ENCODE measurements around the gene LZTS3. TPM values are rescaled to one million over a fixed set of nuclear protein-coding genes. Genes with fewer than 3 reads are reported as not detected.
"Not testable (repeated sequence)": the region's sequence is repeated elsewhere in the genome, so short reads cannot be mapped to it uniquely, and the experiment has no call there.

LZTS3 gene
- polyA plus RNA-seq, 1 of the 3 experiments (the other 2 are of a cell fraction) = 11.9 TPM

DNA sequence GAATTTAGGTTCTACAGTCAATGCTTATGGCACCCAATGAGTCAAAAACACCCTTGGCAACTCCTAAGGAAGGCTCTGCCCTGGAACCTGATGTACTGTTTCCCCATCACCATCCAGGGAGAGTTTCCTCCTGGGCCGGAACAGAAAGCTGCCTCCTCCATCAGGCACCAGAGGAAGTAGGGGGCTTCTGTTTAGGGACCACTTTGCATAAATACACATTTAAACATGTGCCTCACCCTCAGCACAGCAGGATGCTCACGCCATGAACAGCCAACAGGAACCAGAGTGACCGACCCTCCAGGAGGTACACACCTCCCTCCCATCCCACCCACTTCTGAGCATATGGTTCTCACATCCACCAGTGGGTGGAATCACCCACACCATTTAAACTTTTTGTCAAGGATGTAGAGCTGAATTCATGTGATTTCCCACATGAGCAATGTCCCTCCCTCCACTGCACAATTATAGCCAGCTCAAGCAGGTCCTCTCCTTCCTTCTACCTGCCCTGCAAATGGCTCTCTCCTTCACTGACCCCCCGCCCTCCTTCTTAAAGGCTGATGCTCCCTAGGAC, 16.3 kb upstream of the LZTS3 start:
- 100% methylated on average over 3 of the region's 4 CpGs for WGBS (ENCODE audit: low lambda C conversion rate)
- H3K36me3 ChIP-seq (replicated peaks in 1 of 2; ENCODE audit: control insufficient read depth in 1 of 2, insufficient read depth in 2 of 2, low read length in 1 of 2) = peaks cover 0 to 49% of the 10 kb centered on the region in 2 experiments

DNA sequence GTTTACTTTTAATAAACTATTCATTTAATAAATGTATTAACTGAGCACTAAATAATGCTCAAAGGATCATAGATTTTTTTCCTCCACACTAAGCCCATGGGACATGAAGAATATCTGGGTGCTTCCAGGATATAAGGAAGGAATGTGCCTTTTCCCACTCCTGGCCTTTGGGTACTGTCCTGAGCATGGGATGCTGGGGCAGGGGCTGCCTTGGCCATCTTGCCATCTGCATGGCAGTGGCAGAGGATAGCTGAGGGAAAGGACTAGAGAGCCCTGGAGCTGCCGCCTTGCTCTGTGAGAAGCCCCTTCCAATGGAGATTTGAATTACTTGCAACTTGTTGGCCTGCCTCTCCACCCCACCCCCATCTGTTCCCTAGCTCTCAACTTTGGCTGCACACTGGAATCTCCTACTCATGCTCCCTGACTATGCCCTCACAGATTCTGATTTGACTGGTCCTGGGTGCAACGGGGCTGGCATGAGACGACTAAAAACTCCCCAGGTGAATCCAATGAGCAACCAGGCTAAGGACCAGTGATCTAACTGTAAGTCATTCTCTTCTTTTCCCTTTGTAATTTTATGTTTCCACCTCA, 15.6 kb upstream of the LZTS3 start:
- ChIA-PET CTCF (interaction anchor here (0.6 to 0.9 kb wide), 2 partner anchors 83 to 498 kb away, joined by 3 read pairs; no protein-coding TSS in a partner anchor), POLR2A (no interaction called here)
- Histone ChIP-seq H3K9ac (no peak overlapping the region), H3K36me3 (replicated peaks in 1 of 2; ENCODE audit: control insufficient read depth in 1 of 2, insufficient read depth in 2 of 2, low read length in 1 of 2) (peaks cover 0 to 41% of the 10 kb centered on the region in 2 experiments), H3K79me2 (ENCODE audit: insufficient read depth) (no peaks in the 10 kb centered on the region), H2AFZ (ENCODE audit: low read depth) (no peak overlapping the region), H3K27ac (ENCODE audit: low read depth in 2 of 2, low read length in 1 of 2) (no peak overlapping the region), H4K20me1 (ENCODE audit: insufficient read depth) (no peaks in the 10 kb centered on the region), H3K4me3 (ENCODE audit: low read depth in 2 of 2, low read length in 1 of 2) (no peak overlapping the region), H3K9me3 (no peaks in the 10 kb centered on the region), H3K27me3 (ENCODE audit: insufficient read depth) (no peaks in the 10 kb centered on the region), H3F3A (replicated peaks; ENCODE audit: insufficient read depth) (peaks cover 2% of the 10 kb centered on the region), H3K9me2 (no peaks in the 10 kb centered on the region), H3K4me2 (no peak overlapping the region), H3K4me1 (ENCODE audit: control insufficient read depth in 1 of 2, insufficient read depth in 2 of 2, low read depth in 1 of 2, low read length in 1 of 2) (no peaks in the 10 kb centered on the region)
- DNase-seq = no peak
- 92% methylated on average over 3 of the region's 3 CpGs for WGBS (ENCODE audit: low lambda C conversion rate)
- TF ChIP-seq PBX3 (IDR thresholded peaks at IDR 0.05) (no peak), FOXJ3 (CRISPR knock-in tag; IDR thresholded peaks at IDR 0.05) (no peak), CHD2 (IDR thresholded peaks at IDR 0.05; ENCODE audit: low read length, partially characterized antibody) (no peak), SIN3A (IDR thresholded peaks at IDR 0.05; ENCODE audit: borderline replicate concordance, low read depth, low read length) (no peak), NRF1 (IDR thresholded peaks at IDR 0.05; ENCODE audit: low read depth, low read length) (no peak), NFIC (IDR thresholded peaks at IDR 0.05; ENCODE audit: borderline replicate concordance) (no peak), ELF1 (IDR thresholded peaks at IDR 0.05) (no peak), MXI1 (IDR thresholded peaks at IDR 0.05; ENCODE audit: low read depth, low read length) (no peak), EP300 (IDR thresholded peaks at IDR 0.05; ENCODE audit: borderline replicate concordance in 1 of 2, low read depth in 1 of 2, low read length in 1 of 2) (no peak), MEF2A (IDR thresholded peaks at IDR 0.05; ENCODE audit: borderline replicate concordance, low read depth) (no peak), IRF3 (IDR thresholded peaks at IDR 0.05; ENCODE audit: low read depth, low read length) (no peak), SMC3 (IDR thresholded peaks at IDR 0.05; ENCODE audit: low read depth, low read length) (no peak), JUND (IDR thresholded peaks at IDR 0.05) (no peak), RXRA (IDR thresholded peaks at IDR 0.05; ENCODE audit: borderline replicate concordance, low read depth) (no peak)
- TF ChIP-seq, protein P1, sequence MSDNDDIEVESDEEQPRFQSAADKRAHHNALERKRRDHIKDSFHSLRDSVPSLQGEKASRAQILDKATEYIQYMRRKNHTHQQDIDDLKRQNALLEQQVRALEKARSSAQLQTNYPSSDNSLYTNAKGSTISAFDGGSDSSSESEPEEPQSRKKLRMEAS (IDR thresholded peaks at IDR 0.05; ENCODE audit: low read depth) = no peak
- TF ChIP-seq, protein P2, sequence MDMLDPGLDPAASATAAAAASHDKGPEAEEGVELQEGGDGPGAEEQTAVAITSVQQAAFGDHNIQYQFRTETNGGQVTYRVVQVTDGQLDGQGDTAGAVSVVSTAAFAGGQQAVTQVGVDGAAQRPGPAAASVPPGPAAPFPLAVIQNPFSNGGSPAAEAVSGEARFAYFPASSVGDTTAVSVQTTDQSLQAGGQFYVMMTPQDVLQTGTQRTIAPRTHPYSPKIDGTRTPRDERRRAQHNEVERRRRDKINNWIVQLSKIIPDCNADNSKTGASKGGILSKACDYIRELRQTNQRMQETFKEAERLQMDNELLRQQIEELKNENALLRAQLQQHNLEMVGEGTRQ (IDR thresholded peaks at IDR 0.05; ENCODE audit: borderline replicate concordance, low read depth, low read length) = no peak

More for the DNA sequence above, 16.3 kb upstream of the LZTS3 start:
- H2AFZ ChIP-seq (ENCODE audit: low read depth) = no peak overlapping the region
- H3K4me2 ChIP-seq = no peak overlapping the region
- no peaks in the 10 kb centered on the region for H3K9me2 ChIP-seq
- H3K27me3 ChIP-seq (ENCODE audit: insufficient read depth) = no peaks in the 10 kb centered on the region
- no peaks in the 10 kb centered on the region for H3K9me3 ChIP-seq
- H3K9ac ChIP-seq = no peak overlapping the region
- H3K27ac ChIP-seq (ENCODE audit: low read depth in 2 of 2, low read length in 1 of 2) = no peak overlapping the region
- CTCF ChIA-PET = interaction anchor here (0.9 to 1.1 kb wide), 2 partner anchors 67 to 82 kb away, joined by 3 read pairs; no protein-coding TSS in a partner anchor
- H3K4me1 ChIP-seq (ENCODE audit: control insufficient read depth in 1 of 2, insufficient read depth in 2 of 2, low read depth in 1 of 2, low read length in 1 of 2) = no peaks in the 10 kb centered on the region
- POLR2A ChIA-PET = no interaction called here
- H3F3A ChIP-seq (replicated peaks; ENCODE audit: insufficient read depth) = no peaks in the 10 kb centered on the region
- H4K20me1 ChIP-seq (ENCODE audit: insufficient read depth) = no peaks in the 10 kb centered on the region
- H3K79me2 ChIP-seq (ENCODE audit: insufficient read depth) = no peaks in the 10 kb centered on the region
- no peak overlapping the region for H3K4me3 ChIP-seq (ENCODE audit: low read depth in 2 of 2, low read length in 1 of 2)
- no peak for DNase-seq
- TF ChIP-seq SIN3A (IDR thresholded peaks at IDR 0.05; ENCODE audit: borderline replicate concordance, low read depth, low read length) (no peak), IRF3 (IDR thresholded peaks at IDR 0.05; ENCODE audit: low read depth, low read length) (no peak), FOSL2 (IDR thresholded peaks at IDR 0.05; ENCODE audit: borderline replicate concordance, low read depth) (no peak), ELF1 (IDR thresholded peaks at IDR 0.05) (no peak)

- H3K9me2 ChIP-seq; H3K4me2 ChIP-seq; H3K27me3 ChIP-seq (ENCODE audit: insufficient read depth); H3K9me3 ChIP-seq; H3K27ac ChIP-seq (ENCODE audit: low read depth in 2 of 2, low read length in 1 of 2); H3F3A ChIP-seq (replicated peaks; ENCODE audit: insufficient read depth); H4K20me1 ChIP-seq (ENCODE audit: insufficient read depth); H3K4me3 ChIP-seq (ENCODE audit: low read depth in 2 of 2, low read length in 1 of 2); H3K79me2 ChIP-seq (ENCODE audit: insufficient read depth); DNase-seq; H3K9ac ChIP-seq; H2AFZ ChIP-seq (ENCODE audit: low read depth); POLR2A ChIA-PET; H3K4me1 ChIP-seq (ENCODE audit: control insufficient read depth in 1 of 2, insufficient read depth in 2 of 2, low read depth in 1 of 2, low read length in 1 of 2): not testable (repeated sequence)
- WGBS (ENCODE audit: low lambda C conversion rate) = over 99% methylated on average over 9 of the region's 9 CpGs
- peaks cover 0 to 35% of the 10 kb centered on the region in 2 experiments for H3K36me3 ChIP-seq (replicated peaks in 1 of 2; ENCODE audit: control insufficient read depth in 1 of 2, insufficient read depth in 2 of 2, low read length in 1 of 2)
- CTCF ChIA-PET = interaction anchor here (0.6 kb wide), 1 partner anchor 497 kb away, joined by 3 read pairs; no protein-coding TSS in a partner anchor
Observed at GRCh38 chr20:3187861-3188260, 14.5 kb upstream of the LZTS3 start.

Measured in SK-N-SH (cell line).